HEK293T (cell line): ENCODE measurements around the gene RGS10.

ENCODE experiments used
- CTCF ChIA-PET: fragments of 350-600 bp; formaldehyde crosslinking; extraction: SDS; loops from one replicate; lab custom pipeline; 2021; ENCODE audit warnings: antibody characterized with exemption, inconsistent platforms; lab: Yijun Ruan, JAX
- POLR2A ChIA-PET: fragments of 350-600 bp; formaldehyde crosslinking; extraction: SDS; loops from one replicate; lab custom pipeline; 2020; ENCODE audit warnings: antibody characterized with exemption, inconsistent platforms; lab: Yijun Ruan, JAX
- DNase-seq: peaks from one replicate; pipeline ENCODE4 v3.0.0; 2012; ENCODE audit warnings: mixed read lengths; ENCODE audit errors: extremely low spot score
- ARNT ChIP-seq: fragments of 450-650 bp; IDR thresholded peaks from 2 replicates; pipeline ENCODE4 v1.6.1; 2017; ENCODE audit warnings: mild to moderate bottlenecking
- BHLHE40 ChIP-seq: fragments of 450-650 bp; IDR thresholded peaks from 2 replicates; pipeline ENCODE4 v1.6.1; 2016; ENCODE audit warnings: mild to moderate bottlenecking, moderate library complexity, borderline replicate concordance
- CTBP1 ChIP-seq: fragments of 450-650 bp; IDR thresholded peaks from 2 replicates; pipeline ENCODE4 v1.6.1; 2016; ENCODE audit warnings: borderline replicate concordance
- ELF4 ChIP-seq: fragments of 450-650 bp; IDR thresholded peaks from 2 replicates; pipeline ENCODE4 v1.6.1; 2017; ENCODE audit warnings: antibody characterized with exemption
- FOXA1 ChIP-seq: fragments of 450-650 bp; IDR thresholded peaks from 2 replicates; pipeline ENCODE4 v1.6.1; 2016; ENCODE audit warnings: mild to moderate bottlenecking
- FOXK2 ChIP-seq: fragments of 450-650 bp; IDR thresholded peaks from 2 replicates; pipeline ENCODE4 v1.6.1; 2016; ENCODE audit warnings: mild to moderate bottlenecking
- FOXM1 ChIP-seq: fragments of 450-650 bp; IDR thresholded peaks from 2 replicates; pipeline ENCODE4 v1.6.1; 2017; ENCODE audit warnings: mild to moderate bottlenecking, borderline replicate concordance
- HDGF ChIP-seq: fragments of 450-650 bp; IDR thresholded peaks from 2 replicates; pipeline ENCODE4 v1.6.1; 2017; ENCODE audit warnings: antibody characterized with exemption, borderline replicate concordance
- L3MBTL2 ChIP-seq: fragments of 450-650 bp; conservative IDR thresholded peaks from 2 replicates; pipeline ENCODE4 v1.6.1; 2016; ENCODE audit warnings: mild to moderate bottlenecking
- LEF1 ChIP-seq: fragments of 450-650 bp; IDR thresholded peaks from 2 replicates; pipeline ENCODE4 v1.6.1; 2017; ENCODE audit warnings: mild to moderate bottlenecking, borderline replicate concordance
- NFRKB ChIP-seq: fragments of 450-650 bp; IDR thresholded peaks from 2 replicates; pipeline ENCODE4 v1.6.1; 2016; ENCODE audit warnings: mild to moderate bottlenecking, moderate library complexity
- PKNOX1 ChIP-seq: fragments of 450-650 bp; IDR thresholded peaks from 2 replicates; pipeline ENCODE4 v1.6.1; 2016
- SP1 ChIP-seq: fragments of 450-650 bp; IDR thresholded peaks from 2 replicates; pipeline ENCODE4 v1.6.1; 2017
- SUZ12 ChIP-seq: fragments of 450-650 bp; IDR thresholded peaks from 2 replicates; pipeline ENCODE4 v1.6.1; 2016; ENCODE audit warnings: mild to moderate bottlenecking
- TARDBP ChIP-seq: fragments of 450-650 bp; IDR thresholded peaks from 2 replicates; pipeline ENCODE4 v1.6.1; 2016
- ZNF384 ChIP-seq: fragments of 450-650 bp; IDR thresholded peaks from 2 replicates; pipeline ENCODE4 v1.6.1; 2016

Gene RGS10

GRCh38 chr10:119542988-119543813 lies 682 bp upstream of the RGS10 start:
- TF ChIP-seq ELF4, result no peak
- no peak for TF ChIP-seq FOXK2
- peak; percentile 77 for TF ChIP-seq L3MBTL2
- POLR2A ChIA-PET, result interaction anchor here (0.6 to 3.1 kb wide), 21 partner anchors 12 to 460 kb away, joined by 3 to 41 read pairs (median 4); partner anchors contain the start of genes BAG3, GRK5 and TIAL1
- CTCF ChIA-PET, result interaction anchor here (0.6 to 1.5 kb wide), 3 partner anchors 13 to 338 kb away, joined by 3 to 6 read pairs (median 4); no protein-coding TSS in a partner anchor
- peak; percentile 62 for DNase-seq

GRCh38 chr10:119541459-119542356 lies 811 bp downstream of the RGS10 start:
- ChIA-PET POLR2A (interaction anchor here (0.6 to 3.1 kb wide), 22 partner anchors 10 to 787 kb away, joined by 3 to 41 read pairs (median 3); partner anchors contain the start of genes BAG3, CACUL1 and TIAL1), CTCF (interaction anchor here (1.3 kb wide), 1 partner anchor 52 kb away, joined by 3 read pairs; no protein-coding TSS in a partner anchor)
- TF ChIP-seq LEF1 (no peak), ELF4 (no peak), FOXM1 (no peak), NFRKB (no peak), SUZ12 (no peak), SP1 (no peak), ARNT (no peak), ZNF384 (no peak), HDGF (no peak), FOXA1 (no peak), FOXK2 (no peak), TARDBP (no peak), PKNOX1 (no peak), L3MBTL2 (no peak), BHLHE40 (no peak), CTBP1 (no peak)
- DNase-seq, result no peak

- POLR2A ChIA-PET, result no interaction called here
- no peak for DNase-seq
- no peak for TF ChIP-seq BHLHE40
- no peak for TF ChIP-seq ZNF384
- TF ChIP-seq ELF4, result no peak
- TF ChIP-seq LEF1, result no peak
- no peak for TF ChIP-seq ARNT
- TF ChIP-seq FOXA1, result no peak
- TF ChIP-seq NFRKB, result no peak
- TF ChIP-seq HDGF, result no peak
- TF ChIP-seq FOXM1, result no peak
- TF ChIP-seq SUZ12, result no peak
- no peak for TF ChIP-seq PKNOX1
- TF ChIP-seq TARDBP, result no peak
- TF ChIP-seq SP1, result no peak
- no peak for TF ChIP-seq CTBP1
- no peak for TF ChIP-seq L3MBTL2
- no peak for TF ChIP-seq FOXK2
- CTCF ChIA-PET, result interaction anchor here (1.3 kb wide), 1 partner anchor 51 kb away, joined by 3 read pairs; no protein-coding TSS in a partner anchor
Observed at GRCh38 chr10:119541046-119541445, 1.5 kb downstream of the RGS10 start.

GRCh38 chr10:119540038-119540437 lies 2.5 kb downstream of the RGS10 start:
- DNase-seq, result no peak
- ChIA-PET CTCF (interaction anchor here (1.2 to 1.3 kb wide), 2 partner anchors 11 to 50 kb away, joined by 3 read pairs; no protein-coding TSS in a partner anchor), POLR2A (no interaction called here)
- TF ChIP-seq L3MBTL2 (no peak), ARNT (no peak), HDGF (no peak), NFRKB (no peak), TARDBP (no peak), FOXK2 (no peak), SP1 (no peak), FOXA1 (no peak), CTBP1 (no peak), FOXM1 (no peak), ELF4 (no peak), LEF1 (no peak), ZNF384 (no peak), BHLHE40 (no peak), SUZ12 (no peak)

GRCh38 chr10:119539359-119539825 lies 3.1 kb downstream of the RGS10 start:
- ChIA-PET POLR2A (no interaction called here), CTCF (interaction anchor here (1.2 kb wide), 1 partner anchor 10 kb away, joined by 3 read pairs; no protein-coding TSS in a partner anchor)
- DNase-seq, result no peak

More at GRCh38 chr10:119539359-119539825, 3.1 kb downstream of the RGS10 start:
- TF ChIP-seq BHLHE40, result no peak
- TF ChIP-seq HDGF, result no peak
- TF ChIP-seq ARNT, result no peak
- no peak for TF ChIP-seq LEF1
- no peak for TF ChIP-seq PKNOX1
- TF ChIP-seq FOXM1, result no peak
- no peak for TF ChIP-seq L3MBTL2
- TF ChIP-seq SUZ12, result no peak
- no peak for TF ChIP-seq FOXK2
- TF ChIP-seq FOXA1, result no peak
